SH-SY5Y (cell line): ENCODE data around the gene FALEC.

ENCODE experiments used
- GATA2 ChIP-seq: IDR thresholded peaks from 2 replicates; pipeline ENCODE4 v1.6.1; 2011; ENCODE audit warnings: mild to moderate bottlenecking, low read depth, low read length
- GATA3 ChIP-seq: IDR thresholded peaks from 2 replicates; pipeline ENCODE4 v1.6.1; 2011; ENCODE audit warnings: low read depth, mild to moderate bottlenecking, low read length, moderate library complexity

DNA sequence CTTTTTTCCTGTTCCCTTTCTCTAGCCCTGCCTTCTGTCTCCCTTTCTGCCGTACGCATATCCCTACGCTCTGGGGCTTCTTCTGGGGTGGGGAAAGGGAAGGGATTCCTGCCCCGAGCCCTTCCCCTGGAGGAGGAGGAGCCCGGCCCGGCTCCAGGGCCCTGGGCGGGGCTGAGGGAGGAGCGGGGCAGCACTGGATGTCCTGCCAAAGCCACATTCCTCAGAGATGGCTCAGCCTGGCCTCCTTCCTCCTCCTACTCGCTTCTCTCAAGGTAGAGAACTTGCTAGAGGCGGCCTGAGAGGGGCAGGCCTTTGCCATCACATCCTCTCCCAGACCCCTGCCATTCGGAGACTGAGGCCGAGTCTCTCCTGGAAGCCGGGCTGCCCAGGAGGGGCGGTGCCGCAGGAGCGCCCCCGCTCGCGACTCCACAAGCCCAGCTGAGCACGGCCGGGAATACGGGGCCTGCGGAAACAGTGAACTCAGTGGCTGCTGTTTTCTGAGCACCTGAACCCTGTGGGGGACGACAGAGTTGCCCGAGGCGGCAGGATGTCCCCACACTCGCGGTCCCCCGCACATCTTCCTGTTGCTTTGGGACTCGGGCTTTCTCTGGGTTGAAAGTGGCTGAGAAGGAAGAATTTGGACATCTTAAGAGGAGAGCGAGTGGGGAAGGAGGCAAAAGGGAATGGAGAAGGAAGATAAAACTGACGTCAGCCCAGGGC is 45.9 kb downstream of the FALEC start:
- TF ChIP-seq GATA2 = no peak
- TF ChIP-seq GATA3 = no peak
